ENCODE results near the gene RCBTB1.

The RCBTB1 gene

DNA sequence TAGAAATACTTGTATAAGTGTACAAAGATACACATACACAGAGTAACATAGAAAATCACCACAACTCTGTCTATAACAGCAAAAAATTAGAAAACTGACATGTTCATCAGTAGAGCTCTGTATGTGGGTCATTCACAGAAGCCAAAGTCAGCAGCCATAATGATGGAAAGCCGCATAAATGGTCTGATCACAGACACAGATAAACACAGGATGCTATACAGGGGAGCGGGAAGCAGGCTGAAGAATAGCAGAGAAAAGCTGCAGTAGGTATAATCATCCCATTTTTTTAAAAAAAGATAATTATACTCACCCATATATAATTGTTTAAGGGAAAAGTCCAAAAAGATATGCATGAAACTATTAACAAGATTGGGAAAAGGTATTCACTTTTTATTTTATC is 31.5 kb downstream of the RCBTB1 start:
- DNase-seq: no peak

DNA sequence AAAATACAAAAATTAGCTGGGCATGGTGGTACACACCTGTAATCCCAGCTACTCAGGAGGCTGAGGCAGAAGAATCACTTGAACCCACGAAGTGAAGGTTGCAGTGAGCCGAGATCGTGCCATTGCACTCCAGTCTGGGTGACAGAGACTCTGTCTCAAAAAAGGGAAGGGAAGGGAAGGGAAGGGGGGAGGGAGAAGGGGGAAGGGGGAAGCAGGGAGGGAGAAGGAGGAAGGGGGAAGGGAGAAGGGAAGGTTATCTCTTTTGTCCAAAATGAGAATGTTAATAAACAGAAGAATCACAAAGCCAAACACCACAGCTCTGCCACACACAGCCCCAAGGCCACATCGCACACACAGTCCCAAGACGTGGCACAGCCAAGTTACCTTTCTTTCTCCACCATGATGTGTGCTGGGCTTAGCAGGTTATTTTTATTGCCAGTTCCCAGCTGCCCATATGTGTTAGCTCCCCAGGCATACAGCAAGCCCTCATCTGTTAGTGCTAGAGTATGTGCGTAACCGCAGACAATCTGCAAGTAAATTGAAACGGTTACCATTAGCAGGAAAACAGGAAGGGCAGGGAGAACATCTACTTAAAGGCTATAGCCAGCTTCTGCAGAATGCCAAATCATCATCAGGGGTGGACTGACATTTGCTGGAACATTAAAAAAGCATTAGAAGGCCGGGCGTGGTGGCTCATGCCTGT is 34.3 kb downstream of the RCBTB1 start:
- DNase-seq: no peak

DNA sequence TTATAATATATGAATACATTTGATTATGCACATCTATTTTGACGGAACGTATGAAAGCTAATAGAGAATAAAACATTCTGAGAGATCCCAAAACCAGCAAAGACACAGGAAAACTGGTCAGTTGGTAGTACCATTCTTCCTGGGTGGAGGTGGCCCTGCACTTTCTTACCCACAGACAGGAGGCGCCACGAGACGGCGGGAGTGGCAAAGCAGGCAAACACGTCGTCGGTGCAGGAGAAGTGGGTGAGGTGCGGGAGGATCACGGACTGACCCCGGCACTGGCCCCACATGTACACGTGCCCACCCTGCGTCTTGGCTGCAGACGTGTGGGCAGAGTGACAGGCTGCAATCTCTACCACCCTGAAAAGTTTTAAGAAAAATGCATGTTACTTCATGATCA is 36.1 kb downstream of the RCBTB1 start:
- DNase-seq: no peak

DNA sequence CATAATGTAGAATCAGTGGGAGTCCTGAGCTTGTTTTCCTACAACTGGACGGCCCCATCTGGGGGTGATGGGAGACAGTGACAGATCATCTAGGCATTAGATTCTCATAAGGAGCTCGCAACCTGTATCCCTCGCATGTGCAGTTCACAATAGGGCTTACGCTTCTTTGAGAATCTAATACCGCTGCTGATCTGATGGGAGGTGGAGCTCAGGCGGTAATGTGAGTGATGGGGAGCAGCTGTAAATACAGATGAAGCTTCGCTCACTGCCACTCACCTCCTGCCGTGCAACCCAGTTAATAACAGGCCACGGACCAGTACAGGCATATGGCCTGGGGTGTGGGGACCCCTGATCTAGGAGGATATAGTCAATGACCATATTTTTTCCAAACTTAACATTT is 38.8 kb downstream of the RCBTB1 start:
- no peak for DNase-seq

DNA sequence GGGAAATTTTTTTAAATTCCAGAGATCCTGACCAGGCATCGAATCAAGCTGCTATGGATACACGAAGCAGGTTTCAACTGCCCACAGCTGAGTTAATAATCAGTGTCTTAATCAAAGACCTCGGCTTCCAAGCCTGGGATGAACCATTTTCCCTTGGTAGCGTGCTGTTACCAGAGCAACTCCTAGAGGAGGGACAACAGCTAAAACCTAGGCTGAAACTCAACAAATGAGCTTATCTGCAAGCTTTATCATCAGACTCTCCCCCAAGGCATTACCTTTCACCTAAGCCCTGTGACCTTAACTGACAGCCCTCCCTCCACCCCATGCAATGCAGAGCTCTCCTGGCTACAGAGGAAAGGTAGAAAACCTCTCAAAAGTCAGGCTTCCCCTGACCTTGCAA is 39.7 kb downstream of the RCBTB1 start:
- DNase-seq: no peak

DNA sequence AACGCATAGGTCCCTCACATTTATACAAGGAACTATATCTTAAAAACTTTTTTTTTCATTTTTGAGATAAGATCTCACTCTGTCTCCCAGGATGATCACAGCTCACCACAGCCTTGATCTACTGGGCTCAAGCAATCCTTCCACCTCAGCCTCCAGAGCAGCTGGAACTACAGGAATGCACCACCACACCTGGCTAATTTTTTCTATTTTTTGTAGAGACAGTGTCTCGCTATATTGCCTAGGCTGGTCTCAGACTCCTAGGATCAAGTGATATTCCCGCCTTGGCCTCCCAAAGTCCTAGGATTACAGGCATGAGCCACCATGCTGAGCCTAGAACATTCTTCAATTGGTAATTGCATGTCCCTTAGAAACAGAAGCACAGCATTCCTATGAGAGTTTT is 41.7 kb downstream of the RCBTB1 start:
- no peak for DNase-seq

DNA sequence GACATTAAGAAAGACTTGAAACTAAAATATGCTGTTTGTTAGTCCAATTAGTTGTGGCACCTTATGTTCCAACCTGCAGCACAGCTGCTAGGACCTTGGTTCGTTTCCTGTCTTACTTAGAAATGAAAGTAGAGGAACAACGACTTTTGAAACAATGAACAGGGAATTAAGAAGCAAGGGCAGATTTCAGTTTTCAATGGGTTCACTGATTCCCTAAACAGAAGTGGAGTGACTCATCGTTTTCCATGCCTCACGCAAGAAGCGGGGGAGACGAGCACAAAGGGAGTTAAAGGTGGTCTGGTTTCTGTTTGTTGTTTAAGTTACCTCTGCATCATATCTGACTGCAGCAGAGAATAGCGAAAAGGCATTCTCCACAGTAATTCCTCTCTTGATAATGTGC is 44.8 kb downstream of the RCBTB1 start:
- no peak for DNase-seq

DNA sequence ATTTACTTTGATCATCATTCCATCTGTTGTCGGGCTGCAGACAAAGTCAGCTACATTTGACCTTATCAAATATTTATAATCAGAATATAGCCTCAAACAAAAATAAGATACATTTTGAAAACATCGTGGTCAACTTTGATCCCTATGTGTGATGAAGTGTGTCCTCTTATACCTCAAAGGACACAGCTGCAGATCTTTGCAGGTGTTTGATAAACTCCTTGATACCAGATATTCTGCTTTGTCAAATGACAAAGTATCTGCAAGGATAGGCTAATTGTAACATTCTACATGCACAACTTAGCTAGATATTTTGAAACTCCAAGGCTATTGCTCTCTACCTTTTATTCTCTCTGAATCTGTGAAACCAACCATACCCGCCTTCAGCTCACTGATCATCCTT is 45.6 kb downstream of the RCBTB1 start:
- no peak for DNase-seq

DNA sequence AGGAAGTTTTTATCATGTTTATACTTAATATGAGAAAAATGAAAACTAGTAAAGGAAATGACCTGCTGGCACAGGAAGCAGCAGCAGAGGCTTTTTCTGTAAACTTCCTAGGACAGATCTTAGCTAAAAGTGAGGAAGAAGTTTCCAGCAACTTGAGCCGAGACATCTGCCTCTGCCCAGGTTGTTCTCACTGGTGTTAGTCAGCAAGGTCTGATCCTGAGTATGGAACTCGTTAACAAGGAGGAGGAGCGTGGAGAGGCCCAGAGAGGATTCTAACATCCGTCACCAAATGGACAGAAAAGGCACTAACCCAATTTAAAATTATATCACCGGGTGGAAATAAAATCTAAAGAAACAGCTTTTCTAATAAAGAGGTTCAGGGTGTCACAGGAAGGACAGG is 46.0 kb downstream of the RCBTB1 start:
- no peak for DNase-seq

DNA sequence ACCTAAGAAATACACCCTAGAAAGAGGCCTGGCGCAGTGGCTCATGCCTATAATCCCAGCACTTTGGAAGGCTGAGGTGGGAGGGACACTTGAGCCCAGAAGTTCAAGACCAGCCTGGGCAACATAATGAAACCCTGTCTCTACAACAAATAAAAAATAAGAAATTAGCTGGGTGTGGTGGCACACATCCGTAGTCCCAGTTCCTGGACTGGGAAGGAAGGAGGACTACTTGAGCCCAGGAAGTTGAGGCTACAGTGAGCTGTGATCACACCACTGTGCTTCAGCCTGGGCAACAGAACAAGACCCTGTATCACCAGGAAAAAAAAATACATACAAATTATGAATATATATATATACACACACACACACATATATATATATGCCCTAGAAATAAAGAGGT is 47.0 kb downstream of the RCBTB1 start:
- no peak for DNase-seq

DNA sequence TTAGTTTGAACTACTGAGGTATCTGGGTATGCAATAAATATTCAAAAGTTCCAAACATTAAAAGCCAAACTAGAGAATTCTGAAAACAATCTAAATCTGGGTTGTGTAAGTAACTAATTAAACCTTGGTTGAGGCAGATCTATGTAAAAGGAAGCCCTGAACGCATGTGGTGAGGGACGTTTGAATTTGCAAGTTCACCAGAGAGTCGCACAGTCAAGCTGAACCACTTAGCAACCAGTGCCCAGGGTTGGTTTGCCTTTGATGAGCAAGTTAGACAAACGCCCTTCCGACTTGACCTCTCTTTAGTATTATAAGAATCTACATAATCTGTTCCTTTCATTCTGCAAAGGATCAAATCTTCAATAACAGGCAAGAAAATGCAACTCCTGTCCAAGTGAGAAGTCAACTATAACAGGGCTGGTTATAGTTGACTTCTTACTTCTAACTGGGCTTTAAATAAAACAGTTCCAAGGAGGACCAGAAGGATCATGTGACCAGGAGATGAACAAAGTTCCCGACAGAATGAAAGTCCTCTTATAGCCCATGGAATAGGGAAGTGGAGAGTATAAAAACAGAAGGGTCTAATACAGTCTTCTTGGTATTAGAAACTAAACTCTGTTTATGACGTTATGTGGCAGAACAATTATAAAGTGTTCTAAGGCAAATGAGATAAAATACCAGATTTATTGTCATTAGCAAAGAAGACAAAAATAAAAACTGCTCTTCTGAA is 49.0 kb downstream of the RCBTB1 start:
- DNase-seq: no peak

DNA sequence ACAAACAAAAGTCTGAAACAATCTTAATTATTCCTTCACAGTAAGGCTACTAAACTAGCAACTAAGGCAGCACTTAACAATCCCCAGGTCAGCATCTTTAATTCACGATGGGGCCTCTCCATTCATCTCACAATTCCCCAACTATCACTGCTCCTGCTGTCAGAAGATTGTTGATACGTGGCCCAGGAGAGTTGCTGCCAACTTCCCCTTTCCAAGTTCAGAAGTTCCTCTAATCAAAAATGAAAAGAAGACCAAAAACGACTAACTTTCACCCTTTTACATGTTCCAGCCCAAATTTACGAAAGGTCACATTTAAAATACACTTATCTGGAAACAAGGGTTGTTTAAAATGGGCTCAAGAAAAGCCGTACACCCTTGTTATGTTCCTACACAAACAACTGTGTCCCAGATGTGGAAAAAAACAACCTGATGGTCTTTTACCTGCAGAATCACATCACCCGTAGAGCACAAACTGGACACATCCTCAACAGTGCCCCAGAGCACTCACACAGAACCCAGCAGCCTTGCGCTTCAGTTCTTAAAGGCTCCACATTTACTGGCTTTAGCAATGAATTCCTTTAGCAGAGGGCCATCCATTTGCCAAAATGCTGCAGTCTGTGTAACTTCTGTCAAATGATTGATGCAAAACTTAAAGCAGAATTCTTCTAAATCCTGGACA is 51.6 kb downstream of the RCBTB1 start:
- no peak for DNase-seq

DNA sequence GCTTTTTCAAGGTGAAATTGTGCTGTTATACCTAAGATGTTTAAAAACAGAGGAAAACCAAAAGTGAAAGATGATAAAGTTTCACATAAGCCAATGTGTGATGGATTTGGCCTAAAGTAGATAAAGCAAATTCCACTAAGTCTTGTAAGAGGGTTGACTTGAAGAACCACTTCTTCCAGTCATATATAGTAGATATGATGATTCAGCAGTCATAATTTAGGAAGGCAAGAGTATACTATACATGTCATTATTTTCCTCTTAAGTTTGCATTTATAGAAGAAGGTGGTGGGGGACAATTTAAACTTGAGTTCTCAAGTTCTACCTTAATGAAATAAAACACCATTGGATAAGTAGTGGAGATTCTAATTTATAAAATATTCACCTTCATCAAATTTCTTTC is 52.3 kb downstream of the RCBTB1 start:
- no peak for DNase-seq

DNA sequence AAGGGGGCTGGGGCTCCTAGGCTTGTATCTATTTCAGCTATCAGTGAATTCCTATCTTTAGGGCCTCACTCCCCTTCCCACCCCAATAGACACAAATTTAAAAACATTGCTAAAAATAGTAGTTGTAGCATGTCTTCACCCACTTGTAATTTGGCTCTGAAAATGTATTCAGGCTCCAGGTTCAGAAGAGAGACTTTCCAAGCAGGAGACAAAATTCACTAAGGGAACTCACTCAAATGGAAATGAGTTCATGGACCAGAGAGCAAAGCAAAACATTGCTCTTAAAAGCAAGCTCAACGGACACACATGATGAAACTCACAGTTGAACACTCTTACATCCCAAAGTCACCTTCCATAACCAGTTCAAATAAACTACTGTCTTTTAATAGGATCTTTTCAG is 52.8 kb downstream of the RCBTB1 start:
- DNase-seq: no peak

DNA sequence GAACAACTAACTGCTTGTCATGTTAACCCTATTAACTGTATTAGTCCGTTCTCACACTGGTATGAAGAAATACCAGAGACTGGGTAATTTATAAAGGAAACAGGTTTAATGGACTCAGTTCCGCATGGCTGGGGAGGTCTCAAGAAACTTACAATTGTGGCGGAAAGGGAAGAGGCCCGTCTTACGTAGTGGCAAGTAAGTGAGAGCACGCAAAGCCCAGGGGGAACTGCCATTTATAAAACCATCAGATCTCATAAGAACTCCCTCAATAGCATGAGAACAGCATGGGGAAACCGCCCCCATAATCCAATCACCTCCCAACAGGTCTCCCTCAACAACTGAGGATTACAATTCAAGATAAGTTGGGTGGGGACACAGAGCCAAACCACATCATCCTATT is 54.9 kb downstream of the RCBTB1 start:
- DNase-seq: no peak

DNA sequence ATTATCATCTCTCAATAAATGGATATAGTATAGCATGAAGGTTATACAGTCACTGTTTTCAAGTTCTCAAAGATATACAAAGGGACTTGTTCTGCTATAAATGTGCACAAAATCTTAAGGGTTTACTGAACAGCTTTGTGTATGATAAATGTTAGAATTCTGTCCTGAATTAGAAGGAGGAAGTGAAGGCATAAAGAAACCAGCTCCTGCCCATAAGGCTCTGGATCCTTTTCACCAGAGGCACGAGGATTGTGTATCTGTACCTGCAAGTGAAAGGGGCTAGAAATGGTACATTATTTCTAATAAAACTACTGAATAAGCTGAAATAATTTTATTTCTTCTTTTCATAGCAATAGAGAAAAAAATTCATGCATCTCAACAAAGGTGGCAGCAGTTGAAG is 57.2 kb downstream of the RCBTB1 start:
- DNase-seq: no peak

DNA sequence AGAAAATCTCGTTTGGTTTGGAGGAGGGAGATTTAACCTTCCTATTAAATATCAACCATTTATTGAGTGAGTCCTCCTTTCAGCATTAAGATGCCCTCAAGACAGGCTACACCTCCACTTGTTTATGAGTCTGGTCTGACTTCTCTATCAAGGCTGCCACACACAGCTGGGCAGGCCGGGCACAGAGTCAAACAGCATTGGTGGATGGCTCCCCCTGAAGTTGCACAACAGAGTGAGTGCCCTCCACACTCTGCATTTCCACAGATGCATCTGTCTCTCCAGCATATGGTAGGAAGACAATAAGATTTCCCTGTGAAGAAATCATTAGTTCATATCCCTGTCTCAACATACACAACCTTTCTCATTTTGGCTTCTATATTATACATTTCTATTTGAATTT is 58.2 kb downstream of the RCBTB1 start:
- DNase-seq: no peak

DNA sequence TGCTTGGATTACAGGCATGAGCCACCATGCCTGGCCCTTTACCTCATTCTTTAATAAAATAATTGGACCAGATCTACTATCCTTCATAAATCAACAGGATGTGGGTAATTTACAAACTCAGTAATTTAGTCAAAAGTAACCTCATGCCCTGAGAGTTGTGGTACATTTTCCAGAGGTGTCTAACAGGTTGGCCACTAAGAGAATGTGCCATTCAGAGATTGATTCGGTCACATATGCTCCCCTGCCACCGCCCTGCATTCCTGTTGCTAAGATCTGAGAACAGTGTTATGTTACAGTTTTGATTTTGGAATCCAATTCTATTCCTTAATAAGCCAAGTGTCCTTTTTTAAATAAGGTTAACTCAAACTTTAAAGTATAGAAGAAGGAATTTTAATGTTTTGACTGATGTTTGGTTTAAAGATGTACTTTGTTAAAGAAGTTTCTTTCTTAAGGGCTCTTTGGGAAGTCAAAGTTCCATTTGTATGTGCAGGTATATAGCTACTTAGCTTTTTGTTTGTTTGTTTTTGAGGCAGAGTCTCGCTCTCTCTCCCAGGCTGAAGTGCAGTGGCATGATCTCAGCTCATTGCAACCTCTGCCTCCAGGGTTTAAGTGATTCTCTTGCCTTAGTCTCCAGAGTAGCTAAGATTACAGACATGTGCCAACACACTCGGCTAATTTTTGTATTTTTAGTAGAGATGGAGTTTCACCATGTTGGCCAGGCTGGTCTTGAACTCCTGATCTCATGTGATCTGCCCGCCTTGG is 60.4 kb downstream of the RCBTB1 start:
- no peak for DNase-seq

DNA sequence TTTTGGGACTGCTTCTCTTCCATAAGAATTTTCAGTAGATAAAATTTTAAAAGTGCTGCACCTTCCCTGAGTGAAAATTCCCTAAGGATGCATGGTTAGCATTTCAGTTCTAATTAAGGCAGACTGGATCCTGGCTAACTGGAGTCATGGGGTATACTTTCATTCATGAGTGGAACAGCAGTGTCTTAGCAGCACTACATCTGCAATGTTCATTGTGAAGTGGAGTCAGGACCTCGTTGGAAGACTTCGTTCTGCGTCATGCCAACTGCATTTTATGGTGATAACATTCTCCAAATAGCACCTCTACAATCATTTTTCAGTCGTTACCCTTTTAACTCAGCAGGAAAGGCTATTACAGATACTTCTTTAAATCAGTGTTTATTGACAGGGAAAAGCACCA is 64.1 kb downstream of the RCBTB1 start:
- DNase-seq: no peak

DNA sequence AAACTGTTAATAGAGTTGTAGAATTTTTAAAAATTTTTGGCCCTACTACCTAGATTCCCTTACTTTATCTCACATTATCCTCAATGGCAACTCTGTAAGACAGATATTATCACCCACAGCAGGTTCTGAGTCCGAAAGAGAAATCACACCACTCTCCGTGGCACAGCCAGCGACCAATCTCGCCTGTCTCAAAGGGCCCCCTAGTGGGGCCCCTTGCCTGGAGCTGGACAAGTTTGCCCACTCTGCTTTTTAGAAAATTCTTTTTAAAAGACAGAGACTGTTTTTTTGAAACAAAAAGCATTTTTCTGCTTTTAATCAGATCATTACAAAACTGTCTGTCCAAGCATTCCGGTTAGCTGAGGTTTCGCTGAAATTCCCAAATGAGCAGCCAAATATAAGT is 67.9 kb downstream of the RCBTB1 start:
- DNase-seq: no peak

DNA sequence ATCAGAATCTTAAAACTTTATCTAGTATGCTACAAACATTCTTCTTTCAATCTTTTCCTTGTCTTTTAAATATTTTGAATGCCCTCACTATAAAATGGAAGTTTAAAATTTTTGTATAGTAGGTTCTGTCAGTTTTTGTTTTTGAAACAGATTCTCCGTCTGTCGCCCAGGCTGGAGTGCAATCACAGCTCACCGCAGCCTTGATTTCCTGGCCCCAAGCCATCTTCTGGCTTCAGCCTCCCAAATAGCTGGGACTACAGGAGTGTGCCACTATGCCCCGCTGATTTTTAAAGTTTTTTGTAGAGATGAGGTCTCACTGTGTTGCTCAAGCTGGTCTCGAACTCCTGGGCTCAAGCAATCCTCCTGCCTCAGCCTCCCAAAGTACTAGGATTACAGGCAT is 68.9 kb downstream of the RCBTB1 start:
- no peak for DNase-seq

DNA sequence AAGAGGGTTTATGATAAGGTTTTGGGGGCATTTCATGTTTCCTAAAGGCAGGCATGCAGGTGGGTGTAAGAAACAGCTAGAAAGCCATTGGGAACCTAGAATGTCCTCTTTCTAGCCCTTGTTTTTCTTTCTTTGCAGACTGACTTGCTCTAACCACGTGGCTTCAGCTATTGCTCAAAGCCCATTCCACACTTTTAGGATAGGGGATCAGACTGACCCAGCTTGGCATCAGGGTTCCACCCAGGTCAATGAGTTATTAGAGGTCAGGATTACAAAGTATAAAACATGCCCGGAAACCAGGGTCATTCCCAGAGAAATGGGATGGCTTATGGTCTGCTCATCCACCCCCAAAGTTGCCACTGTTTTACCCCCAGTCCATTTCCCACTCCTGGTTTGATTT is 72.8 kb downstream of the RCBTB1 start:
- no peak for DNase-seq

DNA sequence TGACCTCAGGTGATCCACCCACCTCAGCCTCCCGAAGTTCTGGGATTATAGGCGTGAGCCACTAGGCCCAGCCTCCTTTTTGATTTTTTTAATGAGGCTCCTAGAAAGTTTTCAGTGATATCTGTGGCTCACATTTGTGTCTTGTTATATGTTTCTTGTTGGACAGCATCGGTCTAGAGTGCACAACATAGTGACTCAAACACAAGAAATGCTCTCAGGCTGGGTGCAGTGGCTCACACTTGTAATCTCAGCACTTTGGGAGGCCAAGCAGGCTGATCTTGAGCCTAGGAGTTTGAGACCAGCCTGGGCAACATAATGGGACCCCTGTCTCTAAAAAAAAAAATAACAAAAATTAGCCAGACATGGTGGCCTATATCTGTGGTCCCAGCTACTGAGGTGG is 81.4 kb downstream of the RCBTB1 start:
- DNase-seq: no peak

DNA sequence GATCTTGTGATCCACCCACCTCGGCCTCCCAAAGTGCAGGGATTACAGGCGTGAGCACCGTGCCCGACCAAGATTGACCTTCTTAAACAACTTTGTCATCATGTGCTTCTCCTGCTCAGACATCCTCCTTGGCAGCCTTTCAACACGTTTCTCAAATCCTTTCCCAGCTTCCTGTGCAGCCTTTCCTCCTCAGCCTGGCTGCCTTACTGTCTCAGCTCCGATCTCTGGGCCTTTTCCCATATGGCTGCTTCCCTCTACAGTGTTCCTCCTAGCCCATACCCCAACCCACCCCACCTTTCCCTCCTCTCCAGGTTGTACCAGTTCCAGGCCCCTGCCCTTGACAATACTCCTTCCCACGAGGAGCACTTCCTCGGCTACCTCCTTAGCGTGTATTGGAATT is 82.4 kb downstream of the RCBTB1 start:
- DNase-seq: no peak
